DOHH2 (cell line): Measurements from ENCODE around the gene SPINK7.

Source experiments
- CTCF ChIP-seq: fragments of 200-600 bp; sonication (generic); IDR thresholded peaks from one replicate; pipeline ENCODE4 v1.5.1; 2014; ENCODE audit warnings: antibody characterized with exemption, mild to moderate bottlenecking, low read depth, low read length; ENCODE audit not compliant: poor library complexity, severe bottlenecking
- EZH2phosphoT487 ChIP-seq: fragments of 200-600 bp; sonication (generic); IDR thresholded peaks from 2 replicates; pipeline ENCODE4 v1.6.1; 2017; ENCODE audit warnings: borderline replicate concordance, mild to moderate bottlenecking, antibody characterized with exemption, low read length, moderate library complexity, mixed read lengths

DNA sequence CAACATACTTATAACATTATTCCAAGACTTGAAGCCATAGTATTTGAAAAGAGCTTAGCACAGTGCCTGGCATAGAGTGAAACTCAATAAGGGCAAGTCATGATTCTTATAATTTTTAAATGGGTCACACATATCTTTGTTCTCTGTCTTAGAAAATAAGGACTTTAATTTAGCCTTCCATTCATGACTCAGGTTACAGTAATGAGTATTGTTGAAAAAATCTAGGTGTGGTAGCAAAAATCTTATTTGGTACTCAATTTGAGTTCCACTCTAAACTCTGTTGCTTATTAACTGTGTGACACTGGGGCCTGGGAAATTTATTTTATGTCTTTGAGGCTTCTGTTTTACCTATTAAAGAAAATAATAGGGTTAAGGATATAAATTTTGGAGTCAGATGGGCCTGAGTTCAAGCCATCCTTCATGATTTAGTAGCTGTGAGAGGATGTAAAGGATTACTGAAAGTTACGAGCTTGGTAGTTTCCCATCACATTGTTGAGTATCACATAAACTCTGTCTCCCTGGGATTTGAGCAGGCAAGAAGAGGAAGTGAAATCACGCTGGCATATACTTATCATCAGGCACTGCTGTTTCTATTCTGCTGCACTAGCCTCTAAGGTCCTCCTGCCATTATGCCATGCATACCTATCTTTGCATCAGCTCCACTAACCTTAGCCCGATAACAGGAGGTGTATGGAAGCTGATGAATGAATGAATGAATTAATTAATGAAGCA lies 24.6 kb downstream of the SPINK7 start:
- TF ChIP-seq CTCF, result no peak
- no peak for TF ChIP-seq EZH2phosphoT487
